T-helper 1 cell treated with Interleukin-12 subunit alpha and Interleukin-12 subunit beta and Interleukin-4 antibody, amounts not matched to agents 30 μg/mL and 1 μg/mL, for 36 hours (primary cell): Measurements from ENCODE around the gene NEURL1B.
A peak's percentile ranks its signal among the peaks of the same experiment; 100 is the strongest.

Experiments used
- H3K27ac Mint-ChIP-seq: one replicate; pipeline ENCODE4 v1.8.0; 2021; ENCODE audit warnings: mild to moderate bottlenecking, mixed read lengths
- H3K27me3 Mint-ChIP-seq: one replicate; pipeline ENCODE4 v1.8.0; 2021; ENCODE audit warnings: low read depth, mixed read lengths
- H3K36me3 Mint-ChIP-seq: one replicate; pipeline ENCODE4 v1.8.0; 2021; ENCODE audit warnings: low read depth, mixed read lengths
- H3K4me1 Mint-ChIP-seq: one replicate; pipeline ENCODE4 v1.8.0; 2021; ENCODE audit warnings: low read depth, mixed read lengths
- H3K4me3 Mint-ChIP-seq: one replicate; pipeline ENCODE4 v1.8.0; 2021; ENCODE audit warnings: mild to moderate bottlenecking, moderate library complexity, mixed read lengths
- H3K9me3 Mint-ChIP-seq: one replicate; pipeline ENCODE4 v1.8.0; 2021; ENCODE audit warnings: mixed read lengths

The NEURL1B gene

GRCh38 chr5:172681421-172681820 lies 40.4 kb downstream of the NEURL1B start:
- Mint-ChIP-seq H3K4me3 (no peak overlapping the region), H3K36me3 (no peaks in the 10 kb centered on the region), H3K4me1 (no peaks in the 10 kb centered on the region), H3K27me3 (peaks cover 19% of the 10 kb centered on the region), H3K27ac (no peak overlapping the region), H3K9me3 (no peaks in the 10 kb centered on the region)

GRCh38 chr5:172683264-172683644 lies 42.2 kb downstream of the NEURL1B start:
- H3K27me3 Mint-ChIP-seq, result peaks cover 19% of the 10 kb centered on the region
- H3K9me3 Mint-ChIP-seq, result no peaks in the 10 kb centered on the region
- H3K4me3 Mint-ChIP-seq, result peak overlapping the region; percentile 48
- peaks cover 2% of the 10 kb centered on the region for H3K4me1 Mint-ChIP-seq
- H3K36me3 Mint-ChIP-seq, result no peaks in the 10 kb centered on the region
- no peak overlapping the region for H3K27ac Mint-ChIP-seq

DNA sequence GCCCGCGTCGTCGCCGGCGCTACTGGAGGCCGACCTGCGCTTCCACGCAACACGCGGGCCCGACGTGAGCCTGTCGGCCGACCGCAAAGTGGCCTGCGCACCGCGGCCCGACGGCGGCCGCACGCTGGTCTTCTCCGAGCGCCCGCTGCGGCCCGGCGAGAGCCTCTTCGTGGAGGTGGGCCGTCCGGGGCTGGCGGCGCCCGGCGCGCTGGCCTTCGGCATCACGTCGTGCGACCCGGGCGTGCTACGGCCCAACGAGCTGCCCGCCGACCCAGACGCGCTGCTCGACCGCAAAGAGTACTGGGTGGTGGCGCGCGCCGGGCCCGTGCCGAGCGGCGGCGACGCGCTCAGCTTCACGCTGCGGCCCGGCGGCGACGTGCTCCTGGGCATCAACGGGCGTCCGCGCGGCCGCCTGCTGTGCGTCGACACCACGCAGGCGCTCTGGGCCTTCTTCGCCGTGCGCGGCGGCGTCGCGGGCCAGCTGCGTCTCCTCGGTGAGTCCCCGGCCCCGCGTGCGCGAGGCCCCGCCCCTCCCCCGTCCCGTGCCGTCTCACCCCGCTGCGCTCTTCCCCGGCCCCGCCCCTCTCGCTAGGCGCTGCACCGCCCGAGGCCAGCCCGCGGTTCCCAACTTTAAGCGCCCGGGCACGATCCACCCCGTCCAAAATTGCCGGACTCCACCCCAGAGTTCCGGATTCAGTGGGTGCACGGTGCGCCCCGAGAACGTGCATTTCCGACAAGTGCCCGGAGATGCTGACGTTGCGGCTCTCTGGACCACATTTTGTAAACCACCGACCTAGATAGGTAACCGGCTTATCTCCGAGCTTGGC lies 42.8 kb downstream of the NEURL1B start:
- no peaks in the 10 kb centered on the region for H3K36me3 Mint-ChIP-seq
- H3K4me1 Mint-ChIP-seq, result peaks cover 6% of the 10 kb centered on the region
- peak overlapping the region; percentile 42 for H3K4me3 Mint-ChIP-seq
- no peaks in the 10 kb centered on the region for H3K9me3 Mint-ChIP-seq
- H3K27me3 Mint-ChIP-seq, result peaks cover 19% of the 10 kb centered on the region
- no peak overlapping the region for H3K27ac Mint-ChIP-seq

DNA sequence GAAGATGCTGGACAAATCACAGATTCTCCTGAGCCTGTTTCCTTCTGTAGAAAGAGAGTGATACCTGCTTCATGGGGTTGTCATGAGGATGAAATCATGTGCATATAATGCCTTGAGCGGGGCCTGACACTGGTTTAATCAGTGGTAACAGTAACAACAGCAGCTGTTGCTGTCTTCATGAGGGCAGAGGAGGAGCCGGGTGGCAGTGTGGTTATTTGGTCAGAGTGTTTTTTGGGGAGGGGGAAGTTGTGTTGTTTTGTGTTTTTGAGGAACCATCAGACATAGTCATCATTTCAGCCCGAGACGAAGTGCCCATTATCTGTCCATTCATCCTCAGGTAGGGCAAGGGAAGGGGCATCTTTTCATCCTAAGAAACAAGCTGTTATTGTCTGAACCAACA lies 44.0 kb downstream of the NEURL1B start:
- peaks cover 6% of the 10 kb centered on the region for H3K4me1 Mint-ChIP-seq
- H3K27ac Mint-ChIP-seq, result no peak overlapping the region
- H3K36me3 Mint-ChIP-seq, result no peaks in the 10 kb centered on the region
- no peaks in the 10 kb centered on the region for H3K9me3 Mint-ChIP-seq
- H3K27me3 Mint-ChIP-seq, result peaks cover 19% of the 10 kb centered on the region
- no peak overlapping the region for H3K4me3 Mint-ChIP-seq

- peaks cover 19% of the 10 kb centered on the region for H3K27me3 Mint-ChIP-seq
Observed at GRCh38 chr5:172686111-172686510, 45.0 kb downstream of the NEURL1B start.

DNA sequence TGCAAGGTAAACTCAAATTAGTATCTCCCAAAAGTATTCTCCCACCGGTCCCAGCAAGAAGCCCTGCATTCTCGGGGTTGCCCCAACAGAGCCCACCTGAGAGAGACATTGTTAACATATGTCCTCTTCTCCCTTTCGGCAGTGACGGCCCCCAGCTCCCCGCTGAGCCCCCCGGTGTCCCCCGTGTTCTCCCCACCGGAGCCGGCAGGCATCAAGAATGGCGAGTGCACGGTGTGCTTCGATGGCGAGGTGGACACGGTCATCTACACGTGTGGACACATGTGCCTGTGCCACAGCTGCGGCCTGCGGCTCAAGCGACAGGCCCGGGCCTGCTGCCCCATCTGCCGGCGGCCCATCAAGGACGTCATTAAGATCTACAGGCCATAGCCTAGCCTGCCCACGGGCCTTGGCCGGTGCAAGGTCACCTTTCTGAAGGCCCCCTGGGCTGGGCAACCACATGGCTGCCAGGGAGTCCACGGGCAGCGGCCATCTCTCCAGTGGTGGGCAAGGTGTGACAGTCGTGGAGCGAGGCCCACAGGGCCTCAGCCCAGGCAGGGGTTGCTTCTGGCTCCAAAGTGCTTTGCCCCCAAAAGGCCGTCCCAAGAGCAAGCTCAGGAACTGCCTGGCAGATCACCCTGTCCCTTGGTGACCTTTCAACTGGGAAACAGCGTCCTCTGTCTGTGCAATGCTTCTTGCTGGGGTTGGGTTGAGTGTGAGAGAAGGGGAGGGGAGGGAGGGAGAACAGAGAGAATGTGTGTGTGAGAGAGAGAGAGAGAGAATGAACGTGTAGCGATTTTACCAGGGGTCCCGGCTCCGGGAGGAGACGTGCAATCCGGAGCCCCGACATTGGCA lies 45.7 kb downstream of the NEURL1B start:
- Mint-ChIP-seq H3K4me3 (no peak overlapping the region), H3K4me1 (peaks cover 8% of the 10 kb centered on the region), H3K9me3 (no peaks in the 10 kb centered on the region), H3K36me3 (no peaks in the 10 kb centered on the region), H3K27me3 (peaks cover 18% of the 10 kb centered on the region), H3K27ac (no peak overlapping the region)

More at GRCh38 chr5:172686111-172686510, 45.0 kb downstream of the NEURL1B start:
- H3K4me3 Mint-ChIP-seq, result no peak overlapping the region
- no peaks in the 10 kb centered on the region for H3K9me3 Mint-ChIP-seq
- no peaks in the 10 kb centered on the region for H3K36me3 Mint-ChIP-seq
- H3K27ac Mint-ChIP-seq, result no peak overlapping the region
- H3K4me1 Mint-ChIP-seq, result peaks cover 6% of the 10 kb centered on the region

DNA sequence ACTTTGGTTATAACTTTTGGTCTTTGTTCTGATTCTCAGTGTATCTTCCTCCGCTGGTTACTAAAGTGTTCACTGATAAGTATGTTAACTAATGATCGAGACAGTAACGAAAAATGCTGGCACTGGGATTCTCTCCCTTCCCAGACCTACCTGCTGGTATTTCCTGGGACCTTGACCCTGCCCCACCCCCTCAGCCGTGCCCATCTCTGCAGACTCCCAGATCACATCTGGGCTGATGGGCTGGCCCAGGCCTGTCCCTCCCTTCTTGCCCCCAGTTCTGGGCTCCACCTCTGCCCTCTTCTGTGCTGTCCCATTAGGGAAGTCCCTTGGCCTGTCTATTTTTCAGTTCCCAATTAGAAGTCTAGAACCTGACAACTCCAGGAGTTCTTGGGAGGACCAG lies 46.9 kb downstream of the NEURL1B start:
- H3K9me3 Mint-ChIP-seq, result no peaks in the 10 kb centered on the region
- no peak overlapping the region for H3K27ac Mint-ChIP-seq
- peaks cover 8% of the 10 kb centered on the region for H3K4me1 Mint-ChIP-seq
- H3K27me3 Mint-ChIP-seq, result peaks cover 8% of the 10 kb centered on the region
- no peak overlapping the region for H3K4me3 Mint-ChIP-seq
- no peaks in the 10 kb centered on the region for H3K36me3 Mint-ChIP-seq

- Mint-ChIP-seq H3K4me1 (peaks cover 8% of the 10 kb centered on the region), H3K27me3 (peaks cover 5% of the 10 kb centered on the region), H3K36me3 (no peaks in the 10 kb centered on the region), H3K27ac (no peak overlapping the region), H3K9me3 (no peaks in the 10 kb centered on the region), H3K4me3 (no peak overlapping the region)
Observed at GRCh38 chr5:172688349-172689217, 47.5 kb downstream of the NEURL1B start.

DNA sequence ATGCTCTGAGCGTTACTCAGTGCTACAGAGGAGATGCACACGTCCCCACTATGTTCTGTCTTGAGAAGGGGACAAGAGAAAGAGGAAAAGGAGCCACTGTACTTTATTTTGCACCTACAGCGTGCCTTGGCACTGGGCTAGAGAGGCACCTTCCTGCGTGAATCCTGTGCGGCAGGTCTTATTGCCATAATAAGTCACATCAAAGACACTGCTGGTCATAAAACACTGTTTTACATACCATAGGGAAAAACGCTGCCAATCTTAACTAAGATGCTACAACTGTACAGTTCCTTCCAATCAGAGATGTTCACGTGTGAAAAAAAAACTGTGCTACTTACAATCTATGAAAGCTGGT lies 48.1 kb downstream of the NEURL1B start:
- H3K9me3 Mint-ChIP-seq, result no peaks in the 10 kb centered on the region
- H3K27ac Mint-ChIP-seq, result no peak overlapping the region
- H3K4me3 Mint-ChIP-seq, result no peak overlapping the region
- H3K4me1 Mint-ChIP-seq, result peaks cover 8% of the 10 kb centered on the region
- H3K36me3 Mint-ChIP-seq, result no peaks in the 10 kb centered on the region
- peaks cover 5% of the 10 kb centered on the region for H3K27me3 Mint-ChIP-seq

DNA sequence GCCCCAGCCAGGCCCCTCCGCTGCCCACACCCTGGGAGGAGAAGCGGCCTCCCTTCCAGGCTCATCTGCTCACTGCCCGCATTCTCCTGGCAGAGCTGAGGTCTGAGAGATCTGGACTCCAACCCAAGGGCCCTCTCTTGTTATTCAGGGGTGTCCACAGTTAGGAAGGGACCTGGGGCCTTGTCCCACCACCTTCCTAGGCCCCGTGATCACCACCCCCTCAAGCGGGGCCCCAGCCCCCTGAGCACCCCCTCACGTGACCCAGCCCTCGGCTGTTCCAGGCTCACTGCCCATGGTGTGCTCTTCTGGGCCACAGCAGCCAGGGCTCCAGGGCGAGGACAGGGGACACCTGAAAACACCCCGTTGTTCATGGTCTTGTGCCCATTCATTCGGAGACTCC lies 48.7 kb downstream of the NEURL1B start:
- Mint-ChIP-seq H3K4me1 (peaks cover 8% of the 10 kb centered on the region), H3K4me3 (no peak overlapping the region), H3K36me3 (no peaks in the 10 kb centered on the region), H3K9me3 (no peaks in the 10 kb centered on the region), H3K27me3 (peaks cover 5% of the 10 kb centered on the region), H3K27ac (no peak overlapping the region)

DNA sequence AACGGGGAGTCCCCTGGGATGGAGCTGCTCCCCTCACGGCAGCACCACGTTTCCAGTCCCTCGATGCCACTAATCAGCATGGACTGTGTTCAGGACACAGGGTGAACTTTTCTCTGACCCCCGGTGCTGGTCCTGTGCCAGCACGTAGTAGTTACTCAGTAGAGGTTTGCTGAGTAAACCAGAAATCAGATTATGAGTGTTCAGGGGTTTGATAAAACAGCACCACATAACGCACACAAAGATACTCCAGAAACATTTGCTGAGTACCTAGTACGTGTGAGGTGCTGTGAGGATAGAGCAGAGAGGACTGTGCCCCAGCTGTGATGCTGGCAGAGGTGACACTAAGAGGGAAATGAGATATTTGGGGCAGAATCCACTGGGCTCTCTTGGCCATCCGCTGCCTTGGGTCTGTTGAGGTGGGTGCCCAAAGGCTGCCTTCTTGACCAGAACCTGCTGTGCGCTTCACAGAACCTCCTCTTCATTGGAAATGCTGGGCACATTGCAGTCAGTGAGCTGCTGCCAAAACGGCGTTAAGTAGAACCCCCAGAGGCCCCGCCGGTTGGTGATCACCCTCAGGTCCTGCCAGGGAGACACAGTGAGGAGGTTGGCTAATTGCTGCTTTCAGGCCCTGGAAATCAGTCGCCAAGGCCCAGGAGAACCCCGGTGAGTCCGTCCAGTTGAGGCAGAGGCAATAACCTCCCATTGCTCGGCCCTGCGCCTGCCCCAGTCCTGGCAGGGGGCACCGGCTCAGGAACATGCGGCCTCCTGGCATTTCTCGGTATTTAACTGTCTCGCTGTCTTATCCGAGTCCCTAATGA lies 49.4 kb downstream of the NEURL1B start:
- peaks cover 8% of the 10 kb centered on the region for H3K4me1 Mint-ChIP-seq
- H3K36me3 Mint-ChIP-seq, result no peaks in the 10 kb centered on the region
- H3K27ac Mint-ChIP-seq, result no peak overlapping the region
- no peak overlapping the region for H3K4me3 Mint-ChIP-seq
- H3K9me3 Mint-ChIP-seq, result no peaks in the 10 kb centered on the region
- H3K27me3 Mint-ChIP-seq, result no peaks in the 10 kb centered on the region

- no peaks in the 10 kb centered on the region for H3K9me3 Mint-ChIP-seq
- no peak overlapping the region for H3K4me3 Mint-ChIP-seq
- no peaks in the 10 kb centered on the region for H3K27me3 Mint-ChIP-seq
- H3K36me3 Mint-ChIP-seq, result no peaks in the 10 kb centered on the region
- peaks cover 8% of the 10 kb centered on the region for H3K4me1 Mint-ChIP-seq
- no peak overlapping the region for H3K27ac Mint-ChIP-seq
Observed at GRCh38 chr5:172691886-172692285, 50.8 kb downstream of the NEURL1B start.

GRCh38 chr5:172692451-172692850 lies 51.4 kb downstream of the NEURL1B start:
- H3K27ac Mint-ChIP-seq, result no peak overlapping the region
- no peak overlapping the region for H3K4me3 Mint-ChIP-seq
- peaks cover 13% of the 10 kb centered on the region for H3K4me1 Mint-ChIP-seq
- H3K36me3 Mint-ChIP-seq, result no peaks in the 10 kb centered on the region
- no peaks in the 10 kb centered on the region for H3K9me3 Mint-ChIP-seq
- H3K27me3 Mint-ChIP-seq, result no peaks in the 10 kb centered on the region

- Mint-ChIP-seq H3K27me3 (no peaks in the 10 kb centered on the region), H3K36me3 (no peaks in the 10 kb centered on the region), H3K4me3 (no peak overlapping the region), H3K9me3 (no peaks in the 10 kb centered on the region), H3K4me1 (peaks cover 15% of the 10 kb centered on the region), H3K27ac (no peak overlapping the region)
Observed at GRCh38 chr5:172692981-172693380, 51.9 kb downstream of the NEURL1B start.
